ENCODE measurements around the gene SPPL2A. TPM values are rescaled to one million over a fixed set of nuclear protein-coding genes. Genes with fewer than 3 reads are reported as not detected.

SPPL2A gene
- total and polyA plus RNA-seq, 9 of the 15 experiments (the other 6 are each of a cell fraction or from before 2014, with no cell fraction given): 9.8 to 66.1 (median 38.0) TPM

DNA sequence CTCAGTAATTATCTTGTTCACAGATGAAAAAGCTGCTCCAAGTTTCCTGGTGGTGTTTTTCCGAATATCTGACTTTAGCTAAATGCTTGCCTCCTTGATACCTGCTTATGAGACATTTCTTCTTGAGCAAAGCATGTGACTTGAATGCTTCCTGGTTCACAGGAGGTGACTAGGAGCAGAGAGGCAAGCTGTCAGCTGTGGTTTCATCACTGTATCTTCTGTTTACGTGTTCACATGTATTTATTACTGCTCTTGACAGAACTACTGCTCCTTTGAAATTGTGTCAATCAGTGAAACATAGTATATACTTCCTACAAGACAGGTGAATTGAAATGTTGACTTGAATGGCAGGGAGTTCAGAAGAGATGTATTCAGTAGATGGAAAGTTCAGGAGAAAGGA is 8.9 kb upstream of the SPPL2A start (continued):
- TF ChIP-seq, protein P1, sequence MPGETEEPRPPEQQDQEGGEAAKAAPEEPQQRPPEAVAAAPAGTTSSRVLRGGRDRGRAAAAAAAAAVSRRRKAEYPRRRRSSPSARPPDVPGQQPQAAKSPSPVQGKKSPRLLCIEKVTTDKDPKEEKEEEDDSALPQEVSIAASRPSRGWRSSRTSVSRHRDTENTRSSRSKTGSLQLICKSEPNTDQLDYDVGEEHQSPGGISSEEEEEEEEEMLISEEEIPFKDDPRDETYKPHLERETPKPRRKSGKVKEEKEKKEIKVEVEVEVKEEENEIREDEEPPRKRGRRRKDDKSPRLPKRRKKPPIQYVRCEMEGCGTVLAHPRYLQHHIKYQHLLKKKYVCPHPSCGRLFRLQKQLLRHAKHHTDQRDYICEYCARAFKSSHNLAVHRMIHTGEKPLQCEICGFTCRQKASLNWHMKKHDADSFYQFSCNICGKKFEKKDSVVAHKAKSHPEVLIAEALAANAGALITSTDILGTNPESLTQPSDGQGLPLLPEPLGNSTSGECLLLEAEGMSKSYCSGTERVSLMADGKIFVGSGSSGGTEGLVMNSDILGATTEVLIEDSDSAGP (CRISPR knock-in tag; IDR thresholded peaks at IDR 0.05): no peak
- no peak for TF ChIP-seq FOXA3 (CRISPR knock-in tag; conservative IDR thresholded peaks at IDR 0.05 in 1 of 2, IDR thresholded peaks at IDR 0.05 in 1 of 2)
- TF ChIP-seq EP300 (IDR thresholded peaks at IDR 0.05; ENCODE audit: low read length): no peak
- TF ChIP-seq TRIM24 (IDR thresholded peaks at IDR 0.05): no peak
- TF ChIP-seq, protein P2, sequence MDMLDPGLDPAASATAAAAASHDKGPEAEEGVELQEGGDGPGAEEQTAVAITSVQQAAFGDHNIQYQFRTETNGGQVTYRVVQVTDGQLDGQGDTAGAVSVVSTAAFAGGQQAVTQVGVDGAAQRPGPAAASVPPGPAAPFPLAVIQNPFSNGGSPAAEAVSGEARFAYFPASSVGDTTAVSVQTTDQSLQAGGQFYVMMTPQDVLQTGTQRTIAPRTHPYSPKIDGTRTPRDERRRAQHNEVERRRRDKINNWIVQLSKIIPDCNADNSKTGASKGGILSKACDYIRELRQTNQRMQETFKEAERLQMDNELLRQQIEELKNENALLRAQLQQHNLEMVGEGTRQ (CRISPR knock-in tag; IDR thresholded peaks at IDR 0.05): no peak
- TF ChIP-seq DIDO1 (tag; IDR thresholded peaks at IDR 0.05; ENCODE audit: low read depth): no peak
- TF ChIP-seq, protein P3, sequence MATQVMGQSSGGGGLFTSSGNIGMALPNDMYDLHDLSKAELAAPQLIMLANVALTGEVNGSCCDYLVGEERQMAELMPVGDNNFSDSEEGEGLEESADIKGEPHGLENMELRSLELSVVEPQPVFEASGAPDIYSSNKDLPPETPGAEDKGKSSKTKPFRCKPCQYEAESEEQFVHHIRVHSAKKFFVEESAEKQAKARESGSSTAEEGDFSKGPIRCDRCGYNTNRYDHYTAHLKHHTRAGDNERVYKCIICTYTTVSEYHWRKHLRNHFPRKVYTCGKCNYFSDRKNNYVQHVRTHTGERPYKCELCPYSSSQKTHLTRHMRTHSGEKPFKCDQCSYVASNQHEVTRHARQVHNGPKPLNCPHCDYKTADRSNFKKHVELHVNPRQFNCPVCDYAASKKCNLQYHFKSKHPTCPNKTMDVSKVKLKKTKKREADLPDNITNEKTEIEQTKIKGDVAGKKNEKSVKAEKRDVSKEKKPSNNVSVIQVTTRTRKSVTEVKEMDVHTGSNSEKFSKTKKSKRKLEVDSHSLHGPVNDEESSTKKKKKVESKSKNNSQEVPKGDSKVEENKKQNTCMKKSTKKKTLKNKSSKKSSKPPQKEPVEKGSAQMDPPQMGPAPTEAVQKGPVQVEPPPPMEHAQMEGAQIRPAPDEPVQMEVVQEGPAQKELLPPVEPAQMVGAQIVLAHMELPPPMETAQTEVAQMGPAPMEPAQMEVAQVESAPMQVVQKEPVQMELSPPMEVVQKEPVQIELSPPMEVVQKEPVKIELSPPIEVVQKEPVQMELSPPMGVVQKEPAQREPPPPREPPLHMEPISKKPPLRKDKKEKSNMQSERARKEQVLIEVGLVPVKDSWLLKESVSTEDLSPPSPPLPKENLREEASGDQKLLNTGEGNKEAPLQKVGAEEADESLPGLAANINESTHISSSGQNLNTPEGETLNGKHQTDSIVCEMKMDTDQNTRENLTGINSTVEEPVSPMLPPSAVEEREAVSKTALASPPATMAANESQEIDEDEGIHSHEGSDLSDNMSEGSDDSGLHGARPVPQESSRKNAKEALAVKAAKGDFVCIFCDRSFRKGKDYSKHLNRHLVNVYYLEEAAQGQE (IDR thresholded peaks at IDR 0.05; ENCODE audit: borderline replicate concordance): no peak
- TF ChIP-seq, protein P3 (CRISPR knock-in tag; IDR thresholded peaks at IDR 0.05; ENCODE audit: low read depth): no peak
- TF ChIP-seq ZC3H4 (CRISPR knock-in tag; IDR thresholded peaks at IDR 0.05; ENCODE audit: borderline replicate concordance): no peak
- 0 out of 2 replicates have a peak, but pooled peaks have one; percentile 24 for TF ChIP-seq ZNF766 (CRISPR knock-in tag; conservative IDR thresholded peaks at IDR 0.05)
- TF ChIP-seq C11orf30 (IDR thresholded peaks at IDR 0.05; ENCODE audit: low read depth): no peak
- no peak for TF ChIP-seq MTA2 (IDR thresholded peaks at IDR 0.05; ENCODE audit: low read depth)
- TF ChIP-seq PHF20 (IDR thresholded peaks at IDR 0.05; ENCODE audit: partially characterized antibody): no peak
- TF ChIP-seq SMARCB1 (IDR thresholded peaks at IDR 0.05; ENCODE audit: insufficient read length, low read depth): no peak
- TF ChIP-seq MAFK (IDR thresholded peaks at IDR 0.05; ENCODE audit: low read length): no peak
- no peak for TF ChIP-seq TARDBP (IDR thresholded peaks at IDR 0.05)
- TF ChIP-seq XRCC3 (IDR thresholded peaks at IDR 0.05): no peak
- TF ChIP-seq, protein P4, sequence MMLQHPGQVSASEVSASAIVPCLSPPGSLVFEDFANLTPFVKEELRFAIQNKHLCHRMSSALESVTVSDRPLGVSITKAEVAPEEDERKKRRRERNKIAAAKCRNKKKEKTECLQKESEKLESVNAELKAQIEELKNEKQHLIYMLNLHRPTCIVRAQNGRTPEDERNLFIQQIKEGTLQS (IDR thresholded peaks at IDR 0.05): peak; percentile 55
- TF ChIP-seq, protein P4 (CRISPR knock-in tag; conservative IDR thresholded peaks at IDR 0.05): no peak
